BLaER1 treated with 17β-estradiol and CSF1 and Interleukin-3, amounts not matched to agents 10 nM and 100 nM (cell line): ENCODE data around the gene SNED1.
A peak's percentile ranks its signal among the peaks of the same experiment; 100 is the strongest.

Experiments
- H3K27ac ChIP-seq, 11 experiments: shearing (Covaris generic); formaldehyde crosslinking; 2 replicates each; pipeline ENCODE4 v1.8.1; 2022
- H3K27me3 ChIP-seq, 11 experiments: shearing (Covaris generic); formaldehyde crosslinking; 2 replicates each; pipeline ENCODE4 v1.8.1; 2022
- H3K36me3 ChIP-seq, 11 experiments: shearing (Covaris generic); formaldehyde crosslinking; 2 replicates each; pipeline ENCODE4 v1.8.1; 2022
- H3K4me1 ChIP-seq, 10 experiments: shearing (Covaris generic); formaldehyde crosslinking; 2 replicates each; pipeline ENCODE4 v1.8.1; 2022
- H3K4me2 ChIP-seq, 11 experiments: shearing (Covaris generic); formaldehyde crosslinking; 2 replicates each; pipeline ENCODE4 v1.8.1; 2022
- H3K4me3 ChIP-seq, 10 experiments: shearing (Covaris generic); formaldehyde crosslinking; 2 replicates each; pipeline ENCODE4 v1.8.1; 2022
- H3K9ac ChIP-seq, 11 experiments: shearing (Covaris generic); formaldehyde crosslinking; 2 replicates each; pipeline ENCODE4 v1.8.1; 2022
- H3K9me3 ChIP-seq, 11 experiments: shearing (Covaris generic); formaldehyde crosslinking; replicated peaks in 1 of 11; 2 replicates each; pipeline ENCODE4 v1.8.1; 2022
- H4K20me1 ChIP-seq, 11 experiments: shearing (Covaris generic); formaldehyde crosslinking; 2 replicates each; pipeline ENCODE4 v1.8.1; 2022
- Cebpa-rat ChIP-seq, 11 experiments: shearing (Covaris generic); IDR thresholded peaks; 2 replicates each; pipeline ENCODE4 v1.8.1; 2022

Gene SNED1

DNA sequence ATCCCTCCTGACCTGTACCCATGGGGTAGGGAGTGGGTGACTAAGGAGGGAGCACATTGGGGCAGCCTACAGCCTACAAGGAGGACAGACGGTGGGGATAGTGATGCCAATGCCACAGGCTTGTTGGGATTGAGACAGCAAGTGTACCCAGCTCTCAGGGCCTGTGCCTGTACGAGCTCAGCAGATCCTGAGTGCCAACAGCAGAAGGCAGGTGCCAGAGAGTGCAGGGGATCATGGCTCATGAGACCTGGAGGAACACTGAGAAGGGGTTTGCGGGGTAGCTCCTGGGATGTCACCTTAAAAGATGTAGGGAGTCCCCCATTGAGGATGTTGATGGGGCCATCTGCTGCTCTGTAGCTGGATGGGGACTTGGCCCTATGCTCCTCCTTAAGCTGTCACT lies 10.3 kb upstream of the SNED1 start:
- H3K27me3 ChIP-seq: peaks cover 0 to 15% (median 2%) of the 10 kb centered on the region in 11 experiments; a peak in 14 of 22 replicates
- H3K4me3 ChIP-seq: peak overlapping the region in 1 of 10 experiments; percentile 42; a peak in 1 of 20 replicates
- peak overlapping the region in 7 of 11 experiments; percentile 25 to 80 (median 75); a peak in 9 of 22 replicates for H3K27ac ChIP-seq
- H3K4me1 ChIP-seq: peaks cover 51 to 92% (median 87%) of the 10 kb centered on the region in 10 experiments
- H3K9ac ChIP-seq: peak overlapping the region in 7 of 11 experiments; percentile 2 to 75 (median 65); a peak in 10 of 22 replicates
- no peak for TF ChIP-seq Cebpa-rat (IDR thresholded peaks at IDR 0.05)
- H3K9me3 ChIP-seq: no peaks in the 10 kb centered on the region
- H4K20me1 ChIP-seq: peaks cover 0 to 55% (median 0%) of the 10 kb centered on the region in 11 experiments; a peak in 8 of 22 replicates
- H3K36me3 ChIP-seq: no peaks in the 10 kb centered on the region
- peak overlapping the region; percentile 78 to 100 (median 95); a peak in 20 of 22 replicates for H3K4me2 ChIP-seq

- peak overlapping the region in 10 of 11 experiments; percentile 78 to 100 (median 96); a peak in 19 of 22 replicates for H3K4me2 ChIP-seq
- no peaks in the 10 kb centered on the region for H3K9me3 ChIP-seq
- peaks cover 46 to 92% (median 87%) of the 10 kb centered on the region in 10 experiments for H3K4me1 ChIP-seq
- H3K9ac ChIP-seq: peak overlapping the region in 6 of 11 experiments; percentile 3 to 75 (median 68); a peak in 10 of 22 replicates
- peak overlapping the region in 4 of 11 experiments; percentile 75 to 80 (median 77); a peak in 5 of 22 replicates for H3K27ac ChIP-seq
- H3K27me3 ChIP-seq: peaks cover 0 to 9% (median 0%) of the 10 kb centered on the region in 11 experiments; a peak in 8 of 22 replicates
- no peaks in the 10 kb centered on the region for H3K36me3 ChIP-seq
- peaks cover 0 to 55% (median 0%) of the 10 kb centered on the region in 11 experiments; a peak in 8 of 22 replicates for H4K20me1 ChIP-seq
- no peak for TF ChIP-seq Cebpa-rat (IDR thresholded peaks at IDR 0.05)
- no peak overlapping the region; a peak in 1 of 20 replicates for H3K4me3 ChIP-seq
Measured at GRCh38 chr2:240988571-240989271, 9.7 kb upstream of the SNED1 start.

DNA sequence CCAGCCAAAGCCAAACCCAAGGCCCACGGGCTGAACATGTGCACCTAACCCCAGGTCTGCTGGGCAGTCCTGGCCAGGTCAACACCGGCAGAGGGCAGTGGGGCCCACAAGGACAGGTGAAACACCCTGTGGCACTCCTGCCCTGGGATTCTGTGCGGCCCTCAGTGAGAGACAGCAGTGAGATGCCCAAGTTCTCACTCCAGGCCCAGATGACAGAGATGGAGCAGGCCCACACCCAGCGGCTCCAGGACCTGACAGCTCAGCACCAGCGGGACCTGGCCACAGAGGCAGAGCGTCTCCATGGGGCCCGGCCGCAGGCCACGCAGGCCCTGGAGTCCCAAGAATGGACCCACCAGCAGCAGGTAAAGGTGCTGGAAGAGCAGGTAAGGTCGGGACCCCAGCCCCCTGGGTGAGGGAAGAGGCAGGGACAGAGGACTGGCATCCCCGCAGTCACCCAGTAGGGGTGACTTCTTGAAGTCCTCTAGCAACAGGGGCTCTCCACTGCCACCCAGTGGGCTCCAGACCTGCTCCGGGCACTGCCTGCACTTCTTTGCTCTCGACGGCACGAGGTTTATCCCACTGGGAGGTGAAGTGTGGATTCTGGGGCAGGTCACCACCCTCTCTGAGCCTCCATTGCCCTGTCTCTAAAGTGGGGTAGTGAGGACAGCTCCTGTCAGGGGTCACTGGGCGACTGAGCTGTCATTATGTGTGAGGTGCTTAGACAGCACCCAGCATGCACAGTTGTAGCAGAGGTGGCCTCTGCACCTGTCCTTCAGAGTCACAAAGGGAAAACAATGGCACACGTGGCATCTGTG lies 8.8 kb upstream of the SNED1 start:
- Histone ChIP-seq H3K27me3 (peaks cover 0 to 9% (median 0%) of the 10 kb centered on the region in 11 experiments; a peak in 7 of 22 replicates), H3K4me2 (peak overlapping the region in 9 of 11 experiments; percentile 87 to 100 (median 96); a peak in 18 of 22 replicates), H3K4me3 (no peak overlapping the region), H3K9ac (peak overlapping the region in 6 of 11 experiments; percentile 3 to 75 (median 68); a peak in 5 of 22 replicates), H3K36me3 (no peaks in the 10 kb centered on the region), H4K20me1 (peaks cover 0 to 57% (median 0%) of the 10 kb centered on the region in 11 experiments; a peak in 6 of 22 replicates), H3K4me1 (peaks cover 41 to 95% (median 90%) of the 10 kb centered on the region in 10 experiments), H3K27ac (peak overlapping the region in 3 of 11 experiments; percentile 43 to 80 (median 78); a peak in 4 of 22 replicates), H3K9me3 (no peaks in the 10 kb centered on the region)
- no peak for TF ChIP-seq Cebpa-rat (IDR thresholded peaks at IDR 0.05)

DNA sequence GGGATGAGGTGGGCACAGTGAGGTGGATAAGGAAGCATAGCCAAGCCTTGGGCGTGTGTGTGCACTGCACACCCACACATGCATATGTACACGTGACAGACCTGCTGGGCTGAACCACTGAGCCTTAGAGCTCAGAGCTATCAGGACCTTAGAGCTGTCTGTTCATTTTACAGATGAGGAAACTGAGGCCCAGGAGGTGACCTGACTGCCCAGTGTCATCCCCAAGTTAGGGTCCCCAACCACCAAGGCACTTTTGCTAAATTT lies 8.2 kb upstream of the SNED1 start:
- Histone ChIP-seq H3K4me2 (peak overlapping the region in 5 of 11 experiments; percentile 95 to 100 (median 97); a peak in 9 of 22 replicates), H3K4me3 (no peak overlapping the region), H3K36me3 (no peaks in the 10 kb centered on the region), H3K9ac (no peak overlapping the region), H3K27ac (no peak overlapping the region), H3K4me1 (peaks cover 43 to 100% (median 95%) of the 10 kb centered on the region in 10 experiments), H4K20me1 (peaks cover 0 to 59% (median 0%) of the 10 kb centered on the region in 11 experiments; a peak in 6 of 22 replicates), H3K9me3 (no peaks in the 10 kb centered on the region), H3K27me3 (peaks cover 0 to 15% (median 5%) of the 10 kb centered on the region in 11 experiments; a peak in 9 of 22 replicates)
- TF ChIP-seq Cebpa-rat (IDR thresholded peaks at IDR 0.05): no peak

DNA sequence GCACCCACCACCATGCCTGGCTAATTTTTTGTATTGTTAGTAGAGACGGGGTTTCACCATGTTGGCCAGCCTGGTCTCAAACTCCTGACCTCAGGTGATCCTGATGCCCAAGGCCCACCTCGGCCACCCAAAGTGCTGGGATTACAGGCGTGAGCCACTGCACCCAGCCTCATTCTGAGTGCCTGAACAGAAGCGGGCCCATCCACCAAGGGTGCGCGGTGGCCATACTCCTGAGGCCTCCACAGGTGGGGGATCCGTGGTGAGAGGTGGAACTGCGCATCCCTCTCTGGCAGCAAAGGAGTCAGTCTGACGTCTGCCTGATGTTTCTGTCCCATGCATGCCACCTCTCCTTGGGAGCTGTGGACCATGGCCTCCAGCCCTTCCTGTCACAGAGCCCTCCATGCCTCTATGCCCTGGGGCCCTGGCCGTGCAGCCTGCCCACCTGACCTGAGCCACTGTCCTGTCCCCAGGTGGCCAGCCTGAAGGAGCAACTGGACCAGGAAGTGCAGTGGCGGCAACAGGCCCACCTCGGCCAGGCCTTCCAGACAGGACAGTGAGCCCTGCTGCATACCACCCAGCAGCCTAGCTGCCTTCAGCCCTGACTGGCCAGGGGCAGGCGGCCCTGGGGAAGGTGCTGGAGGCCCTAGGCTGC lies 7.6 kb upstream of the SNED1 start:
- H3K4me1 ChIP-seq: peaks cover 50 to 100% (median 97%) of the 10 kb centered on the region in 10 experiments
- H3K9me3 ChIP-seq: no peaks in the 10 kb centered on the region
- H3K36me3 ChIP-seq: no peaks in the 10 kb centered on the region
- H3K4me2 ChIP-seq: peak overlapping the region; percentile 46 to 98 (median 94); a peak in 19 of 22 replicates
- TF ChIP-seq Cebpa-rat (IDR thresholded peaks at IDR 0.05): no peak
- H3K4me3 ChIP-seq: no peak overlapping the region
- H3K9ac ChIP-seq: no peak overlapping the region
- no peak overlapping the region for H3K27ac ChIP-seq
- peaks cover 0 to 21% (median 6%) of the 10 kb centered on the region in 11 experiments; a peak in 9 of 22 replicates for H3K27me3 ChIP-seq
- H4K20me1 ChIP-seq: peaks cover 0 to 61% (median 0%) of the 10 kb centered on the region in 11 experiments; a peak in 6 of 22 replicates

DNA sequence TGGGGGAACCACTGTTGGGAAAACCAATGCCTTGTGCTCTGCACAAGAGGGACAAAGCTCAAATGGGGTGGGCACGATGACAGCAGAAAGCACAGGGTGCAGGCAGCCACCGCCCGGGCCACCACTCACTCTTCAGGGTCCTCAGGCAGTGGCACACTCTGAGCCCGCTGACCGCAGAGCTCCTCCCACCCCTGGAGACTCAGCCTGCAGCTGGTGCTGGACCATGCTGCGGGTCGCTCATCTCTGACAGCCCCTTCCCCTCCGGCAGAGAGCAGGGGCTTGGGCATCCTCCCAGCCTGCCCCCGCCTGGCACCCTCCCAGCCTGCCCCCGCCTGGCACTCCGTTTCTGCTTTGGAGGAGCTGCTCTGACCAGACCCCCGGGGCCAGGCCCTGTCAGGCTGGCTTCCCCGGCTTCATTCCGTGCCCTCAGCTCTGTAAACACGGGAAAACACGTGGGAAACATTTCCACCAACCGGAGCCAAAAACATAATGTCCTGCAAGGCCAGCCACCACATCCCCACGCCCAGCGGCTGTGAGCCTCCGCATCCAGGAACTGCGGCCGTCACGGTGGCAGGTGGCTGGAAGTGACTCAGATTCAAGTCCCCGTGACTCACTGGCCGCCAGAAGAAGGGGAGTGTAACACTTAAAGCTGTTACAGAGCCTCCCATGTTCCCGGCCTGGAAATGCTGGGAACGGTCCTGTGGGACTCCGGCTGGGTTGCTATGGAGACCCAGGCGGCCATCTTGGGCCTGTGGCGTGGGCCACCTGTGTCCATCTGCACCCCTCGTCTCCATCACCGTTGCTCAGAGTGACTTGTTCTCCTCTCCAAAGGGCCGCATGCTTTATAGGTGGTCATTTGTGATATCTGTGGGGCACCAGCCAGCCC lies 6.8 kb upstream of the SNED1 start:
- H3K9me3 ChIP-seq: no peaks in the 10 kb centered on the region
- peaks cover 0 to 65% (median 0%) of the 10 kb centered on the region in 11 experiments; a peak in 6 of 22 replicates for H4K20me1 ChIP-seq
- H3K4me3 ChIP-seq: no peak overlapping the region
- H3K9ac ChIP-seq: no peak overlapping the region
- no peak overlapping the region for H3K27ac ChIP-seq
- H3K4me2 ChIP-seq: peak overlapping the region; percentile 46 to 98 (median 94)
- TF ChIP-seq Cebpa-rat (IDR thresholded peaks at IDR 0.05): no peak
- H3K4me1 ChIP-seq: peaks cover 54 to 100% (median 97%) of the 10 kb centered on the region in 10 experiments
- H3K36me3 ChIP-seq: no peaks in the 10 kb centered on the region
- peaks cover 6 to 29% (median 12%) of the 10 kb centered on the region in 11 experiments; a peak in 18 of 22 replicates for H3K27me3 ChIP-seq

DNA sequence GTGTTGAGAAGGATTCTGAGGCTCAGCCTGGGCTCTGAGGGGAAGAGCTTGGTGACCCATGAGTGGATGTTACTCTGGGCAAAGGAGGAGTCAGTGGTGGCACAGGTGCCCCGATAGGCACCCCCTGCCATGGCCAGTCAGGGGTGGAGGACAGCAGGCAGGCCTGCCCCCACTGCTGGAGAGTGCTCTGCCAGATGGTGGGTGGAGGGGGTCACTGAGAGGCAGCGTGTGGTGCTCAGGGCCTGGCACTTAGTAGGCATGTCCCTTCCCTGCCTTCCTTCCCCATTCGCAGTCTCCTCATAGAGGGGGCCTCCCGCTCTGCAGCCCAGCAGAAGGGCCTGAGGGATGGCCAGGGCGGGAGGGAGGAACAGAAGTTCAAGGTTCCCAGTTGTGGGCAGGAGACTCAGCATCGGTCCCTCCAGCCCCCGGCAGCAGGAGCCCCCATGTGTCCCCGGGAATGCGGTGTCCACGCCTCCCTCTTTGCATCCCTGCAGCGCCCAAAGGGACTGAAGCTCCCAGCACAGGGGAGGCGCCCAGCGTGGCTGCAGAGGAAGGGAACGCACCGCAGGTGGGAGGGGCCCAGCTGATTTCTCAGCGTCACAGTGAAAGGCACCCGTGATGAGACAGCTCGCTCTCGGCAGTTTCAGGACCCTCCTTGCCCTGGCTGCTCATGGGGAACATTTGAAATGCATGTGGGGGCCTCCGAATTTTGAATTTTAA lies 5.7 kb upstream of the SNED1 start:
- peaks cover 43 to 100% (median 97%) of the 10 kb centered on the region in 10 experiments for H3K4me1 ChIP-seq
- peak overlapping the region; percentile 46 to 98 (median 94) for H3K4me2 ChIP-seq
- peaks cover 13 to 40% (median 23%) of the 10 kb centered on the region in 11 experiments for H3K27me3 ChIP-seq
- H3K4me3 ChIP-seq: no peak overlapping the region
- no peak overlapping the region; a peak in 1 of 22 replicates for H3K9ac ChIP-seq
- no peaks in the 10 kb centered on the region for H3K36me3 ChIP-seq
- peaks cover 0 to 73% (median 0%) of the 10 kb centered on the region in 11 experiments; a peak in 7 of 22 replicates for H4K20me1 ChIP-seq
- TF ChIP-seq Cebpa-rat (IDR thresholded peaks at IDR 0.05): no peak
- H3K9me3 ChIP-seq: no peaks in the 10 kb centered on the region
- no peak overlapping the region for H3K27ac ChIP-seq
